NB4 (cell line): Measurements from ENCODE around the gene CPA5.

Experiments
- CTCF ChIP-seq: IDR thresholded peaks from one replicate; pipeline ENCODE4 v1.5.1; 2012; ENCODE audit warnings: low read depth, low read length
- POLR2A ChIP-seq: IDR thresholded peaks from 2 replicates; pipeline ENCODE4 v1.6.1; 2011; ENCODE audit warnings: mild to moderate bottlenecking; ENCODE audit not compliant: insufficient read length; ENCODE audit errors: extremely low read depth

- TF ChIP-seq CTCF (no peak), POLR2A (no peak)
Observed at GRCh38 chr7:130345136-130345535, 520 bp downstream of the CPA5 start.
